ENCODE results near the gene LZTFL1.
A peak's percentile ranks its signal among the peaks of the same experiment; 100 is the strongest.

The LZTFL1 gene

DNA sequence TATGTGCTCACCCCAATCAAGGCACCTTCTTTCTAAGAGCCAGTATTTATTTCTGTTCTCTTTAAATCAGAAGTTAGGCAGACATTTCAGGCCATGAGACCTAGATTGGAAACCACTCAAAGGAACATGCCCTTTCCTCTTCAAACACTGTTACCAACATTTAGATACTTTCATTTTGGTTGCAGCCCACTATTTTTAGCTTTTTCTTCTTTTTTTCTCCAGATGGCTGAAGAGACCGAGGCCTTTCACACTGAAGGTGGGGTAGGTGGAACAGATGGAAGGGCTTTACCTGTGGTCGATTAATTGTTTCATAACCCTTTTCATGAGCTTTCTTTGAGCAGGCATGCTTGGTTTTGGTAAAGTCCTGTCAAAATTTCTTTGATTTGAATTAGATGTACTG is 10.9 kb upstream of the LZTFL1 start:
- TF ChIP-seq, protein P1, sequence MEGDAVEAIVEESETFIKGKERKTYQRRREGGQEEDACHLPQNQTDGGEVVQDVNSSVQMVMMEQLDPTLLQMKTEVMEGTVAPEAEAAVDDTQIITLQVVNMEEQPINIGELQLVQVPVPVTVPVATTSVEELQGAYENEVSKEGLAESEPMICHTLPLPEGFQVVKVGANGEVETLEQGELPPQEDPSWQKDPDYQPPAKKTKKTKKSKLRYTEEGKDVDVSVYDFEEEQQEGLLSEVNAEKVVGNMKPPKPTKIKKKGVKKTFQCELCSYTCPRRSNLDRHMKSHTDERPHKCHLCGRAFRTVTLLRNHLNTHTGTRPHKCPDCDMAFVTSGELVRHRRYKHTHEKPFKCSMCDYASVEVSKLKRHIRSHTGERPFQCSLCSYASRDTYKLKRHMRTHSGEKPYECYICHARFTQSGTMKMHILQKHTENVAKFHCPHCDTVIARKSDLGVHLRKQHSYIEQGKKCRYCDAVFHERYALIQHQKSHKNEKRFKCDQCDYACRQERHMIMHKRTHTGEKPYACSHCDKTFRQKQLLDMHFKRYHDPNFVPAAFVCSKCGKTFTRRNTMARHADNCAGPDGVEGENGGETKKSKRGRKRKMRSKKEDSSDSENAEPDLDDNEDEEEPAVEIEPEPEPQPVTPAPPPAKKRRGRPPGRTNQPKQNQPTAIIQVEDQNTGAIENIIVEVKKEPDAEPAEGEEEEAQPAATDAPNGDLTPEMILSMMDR (conservative IDR thresholded peaks at IDR 0.05; ENCODE audit: low read depth, low read length), result no peak
- no peak overlapping the region for H3K4me3 ChIP-seq (ENCODE audit: low read depth, low read length)
- DNase-seq (ENCODE audit: low read depth), result no peak

- TF ChIP-seq, protein P1 (conservative IDR thresholded peaks at IDR 0.05; ENCODE audit: low read depth, low read length), result no peak
- DNase-seq (ENCODE audit: low read depth), result no peak
- no peak overlapping the region for H3K4me3 ChIP-seq (ENCODE audit: low read depth, low read length)
Observed at GRCh38 chr3:45848392-45848791, 6.5 kb upstream of the LZTFL1 start.

DNA sequence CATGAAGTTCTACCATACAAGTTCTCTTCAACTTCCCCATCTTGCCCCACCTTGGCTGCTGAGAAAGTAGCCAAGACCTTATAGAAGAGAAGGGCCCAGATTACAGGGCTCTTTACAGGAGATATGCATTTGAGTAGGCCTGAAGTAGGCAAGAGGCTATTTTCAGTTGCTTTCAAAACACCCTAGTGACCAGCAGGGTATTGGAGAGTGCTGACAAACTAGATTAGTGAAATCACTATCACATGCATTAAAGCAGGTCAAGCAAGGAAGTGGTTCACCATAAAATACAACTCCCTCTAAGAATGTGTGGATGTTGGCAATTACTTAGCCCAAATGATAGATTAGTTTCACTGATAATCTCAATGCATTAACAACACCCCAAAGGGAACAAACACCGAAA is 2.7 kb upstream of the LZTFL1 start:
- DNase-seq (ENCODE audit: low read depth), result no peak
- no peak overlapping the region for H3K4me3 ChIP-seq (ENCODE audit: low read depth, low read length)
- TF ChIP-seq, protein P1 (conservative IDR thresholded peaks at IDR 0.05; ENCODE audit: low read depth, low read length), result no peak

- TF ChIP-seq, protein P1 (conservative IDR thresholded peaks at IDR 0.05; ENCODE audit: low read depth, low read length), result no peak
- DNase-seq (ENCODE audit: low read depth), result no peak
- H3K4me3 ChIP-seq (ENCODE audit: low read depth, low read length), result no peak overlapping the region
Observed at GRCh38 chr3:45842851-45843625, 1.1 kb upstream of the LZTFL1 start.

- peak; percentile 33 for DNase-seq (ENCODE audit: low read depth)
- H3K4me3 ChIP-seq (ENCODE audit: low read depth, low read length), result peak overlapping the region; percentile 97
- TF ChIP-seq, protein P1 (conservative IDR thresholded peaks at IDR 0.05; ENCODE audit: low read depth, low read length), result no peak
Observed at GRCh38 chr3:45841420-45841756, 531 bp downstream of the LZTFL1 start.

GRCh38 chr3:45838466-45838865 is 3.5 kb downstream of the LZTFL1 start:
- TF ChIP-seq, protein P1 (conservative IDR thresholded peaks at IDR 0.05; ENCODE audit: low read depth, low read length), result no peak
- no peak overlapping the region for H3K4me3 ChIP-seq (ENCODE audit: low read depth, low read length)
- DNase-seq (ENCODE audit: low read depth), result no peak

DNA sequence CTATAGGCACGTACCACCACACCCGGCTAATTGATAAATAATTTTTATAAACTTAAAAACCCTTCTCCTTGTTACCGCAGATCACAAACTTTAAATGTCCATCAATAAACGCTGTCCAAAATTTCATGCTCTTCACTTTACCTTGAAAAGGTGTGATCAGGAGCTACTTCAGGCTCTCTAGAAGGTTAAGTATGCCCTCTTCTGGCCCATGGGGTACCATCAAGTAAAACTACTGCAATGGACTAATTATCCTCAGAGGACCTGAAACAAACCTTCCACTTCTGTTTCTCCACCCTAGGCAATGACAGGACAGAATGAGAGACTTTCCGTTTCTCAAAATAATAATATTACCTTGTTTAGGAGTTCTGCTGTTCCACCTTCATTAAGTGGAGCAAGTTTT is 9.2 kb downstream of the LZTFL1 start:
- no peak overlapping the region for H3K4me3 ChIP-seq (ENCODE audit: low read depth, low read length)
- TF ChIP-seq, protein P1 (conservative IDR thresholded peaks at IDR 0.05; ENCODE audit: low read depth, low read length), result peak; percentile 55
- DNase-seq (ENCODE audit: low read depth), result peak; percentile 47

Measured in choroid plexus epithelial cell (primary cell).